ENCODE results near the gene CTNNBIP1.

GRCh38 chr1:9846611-9847171 lies 63.4 kb downstream of the CTNNBIP1 start:
- TF ChIP-seq, protein P1, sequence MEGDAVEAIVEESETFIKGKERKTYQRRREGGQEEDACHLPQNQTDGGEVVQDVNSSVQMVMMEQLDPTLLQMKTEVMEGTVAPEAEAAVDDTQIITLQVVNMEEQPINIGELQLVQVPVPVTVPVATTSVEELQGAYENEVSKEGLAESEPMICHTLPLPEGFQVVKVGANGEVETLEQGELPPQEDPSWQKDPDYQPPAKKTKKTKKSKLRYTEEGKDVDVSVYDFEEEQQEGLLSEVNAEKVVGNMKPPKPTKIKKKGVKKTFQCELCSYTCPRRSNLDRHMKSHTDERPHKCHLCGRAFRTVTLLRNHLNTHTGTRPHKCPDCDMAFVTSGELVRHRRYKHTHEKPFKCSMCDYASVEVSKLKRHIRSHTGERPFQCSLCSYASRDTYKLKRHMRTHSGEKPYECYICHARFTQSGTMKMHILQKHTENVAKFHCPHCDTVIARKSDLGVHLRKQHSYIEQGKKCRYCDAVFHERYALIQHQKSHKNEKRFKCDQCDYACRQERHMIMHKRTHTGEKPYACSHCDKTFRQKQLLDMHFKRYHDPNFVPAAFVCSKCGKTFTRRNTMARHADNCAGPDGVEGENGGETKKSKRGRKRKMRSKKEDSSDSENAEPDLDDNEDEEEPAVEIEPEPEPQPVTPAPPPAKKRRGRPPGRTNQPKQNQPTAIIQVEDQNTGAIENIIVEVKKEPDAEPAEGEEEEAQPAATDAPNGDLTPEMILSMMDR (conservative IDR thresholded peaks at IDR 0.05): no peak
- TF ChIP-seq EZH2 (IDR thresholded peaks at IDR 0.05; ENCODE audit: low read depth): no peak

Data from PC-9 (cell line).